ENCODE measurements around the gene PABPC1L.

The PABPC1L gene

GRCh38 chr20:44958276-44958675, 48.4 kb downstream of the PABPC1L start:
- Histone ChIP-seq H3K36me3 (ENCODE audit: control insufficient read depth, insufficient read depth, low read length) (peaks cover 19% of the 10 kb centered on the region), H3K27me3 (ENCODE audit: control insufficient read depth, insufficient read depth, low read length) (no peaks in the 10 kb centered on the region), H3K4me1 (ENCODE audit: control insufficient read depth, insufficient read depth, low read length) (no peaks in the 10 kb centered on the region), H3K27ac (ENCODE audit: low read length) (no peak overlapping the region), H3K4me3 (ENCODE audit: low read length) (no peak overlapping the region), H3K9me3 (ENCODE audit: control insufficient read depth, insufficient read depth, low read length) (no peaks in the 10 kb centered on the region)
- no CpG with 5 or more reads among the region's 8 CpGs for WGBS (ENCODE audit: insufficient coverage, insufficient read length)
- DNase-seq (ENCODE audit: low read depth, low spot score): no peak

GRCh38 chr20:44959082-44959637, 49.3 kb downstream of the PABPC1L start:
- Histone ChIP-seq H3K4me3 (ENCODE audit: low read length) (peak overlapping the region; percentile 93; the same call in 1 of the 2 replicates), H3K27ac (ENCODE audit: low read length) (no peak overlapping the region), H3K9me3 (ENCODE audit: control insufficient read depth, insufficient read depth, low read length) (no peaks in the 10 kb centered on the region), H3K27me3 (ENCODE audit: control insufficient read depth, insufficient read depth, low read length) (no peaks in the 10 kb centered on the region), H3K36me3 (ENCODE audit: control insufficient read depth, insufficient read depth, low read length) (peaks cover 12% of the 10 kb centered on the region; the same call in 1 of the 2 replicates), H3K4me1 (ENCODE audit: control insufficient read depth, insufficient read depth, low read length) (no peaks in the 10 kb centered on the region)
- WGBS (ENCODE audit: insufficient coverage, insufficient read length): no CpG with 5 or more reads among the region's 8 CpGs
- DNase-seq (ENCODE audit: low read depth, low spot score): no peak

GRCh38 chr20:44959638-44960102, 49.8 kb downstream of the PABPC1L start:
- no peaks in the 10 kb centered on the region for H3K9me3 ChIP-seq (ENCODE audit: control insufficient read depth, insufficient read depth, low read length)
- no peak overlapping the region for H3K27ac ChIP-seq (ENCODE audit: low read length)
- no peak for DNase-seq (ENCODE audit: low read depth, low spot score)
- WGBS (ENCODE audit: insufficient coverage, insufficient read length): no CpG with 5 or more reads among the region's 13 CpGs
- peak overlapping the region; percentile 93 for H3K4me3 ChIP-seq (ENCODE audit: low read length)
- H3K27me3 ChIP-seq (ENCODE audit: control insufficient read depth, insufficient read depth, low read length): no peaks in the 10 kb centered on the region
- peaks cover 9% of the 10 kb centered on the region; the same call in 1 of the 2 replicates for H3K36me3 ChIP-seq (ENCODE audit: control insufficient read depth, insufficient read depth, low read length)
- H3K4me1 ChIP-seq (ENCODE audit: control insufficient read depth, insufficient read depth, low read length): no peaks in the 10 kb centered on the region

GRCh38 chr20:44960103-44960852, 50.4 kb downstream of the PABPC1L start, which contains the start of gene TOMM34:
Gene TOMM34 (minus strand): TSS chr20:44960397. CDS start chr20:44960333, 64 bp downstream.
- peak; percentile 87 for DNase-seq (ENCODE audit: low read depth, low spot score)
- no CpG with 5 or more reads among the region's 60 CpGs for WGBS (ENCODE audit: insufficient coverage, insufficient read length)
- no peaks in the 10 kb centered on the region for H3K27me3 ChIP-seq (ENCODE audit: control insufficient read depth, insufficient read depth, low read length)
- H3K4me1 ChIP-seq (ENCODE audit: control insufficient read depth, insufficient read depth, low read length): no peaks in the 10 kb centered on the region
- H3K36me3 ChIP-seq (ENCODE audit: control insufficient read depth, insufficient read depth, low read length): peaks cover 9% of the 10 kb centered on the region; the same call in 1 of the 2 replicates
- H3K27ac ChIP-seq (ENCODE audit: low read length): no peak within 1 kb of the TSS
- no peaks in the 10 kb centered on the region for H3K9me3 ChIP-seq (ENCODE audit: control insufficient read depth, insufficient read depth, low read length)
- H3K4me3 ChIP-seq (ENCODE audit: low read length): peak within 1 kb of the TSS; percentile 93

- Histone ChIP-seq H3K27ac (ENCODE audit: low read length) (no peak overlapping the region), H3K36me3 (ENCODE audit: control insufficient read depth, insufficient read depth, low read length) (peaks cover 2% of the 10 kb centered on the region; the same call in 1 of the 2 replicates), H3K4me1 (ENCODE audit: control insufficient read depth, insufficient read depth, low read length) (no peaks in the 10 kb centered on the region), H3K27me3 (ENCODE audit: control insufficient read depth, insufficient read depth, low read length) (no peaks in the 10 kb centered on the region), H3K9me3 (ENCODE audit: control insufficient read depth, insufficient read depth, low read length) (no peaks in the 10 kb centered on the region), H3K4me3 (ENCODE audit: low read length) (no peak overlapping the region)
- DNase-seq (ENCODE audit: low read depth, low spot score): no peak
- no CpG with 5 or more reads among the region's 4 CpGs for WGBS (ENCODE audit: insufficient coverage, insufficient read length)
Measured at GRCh38 chr20:44961011-44961869, 51.4 kb downstream of the PABPC1L start.

DNA sequence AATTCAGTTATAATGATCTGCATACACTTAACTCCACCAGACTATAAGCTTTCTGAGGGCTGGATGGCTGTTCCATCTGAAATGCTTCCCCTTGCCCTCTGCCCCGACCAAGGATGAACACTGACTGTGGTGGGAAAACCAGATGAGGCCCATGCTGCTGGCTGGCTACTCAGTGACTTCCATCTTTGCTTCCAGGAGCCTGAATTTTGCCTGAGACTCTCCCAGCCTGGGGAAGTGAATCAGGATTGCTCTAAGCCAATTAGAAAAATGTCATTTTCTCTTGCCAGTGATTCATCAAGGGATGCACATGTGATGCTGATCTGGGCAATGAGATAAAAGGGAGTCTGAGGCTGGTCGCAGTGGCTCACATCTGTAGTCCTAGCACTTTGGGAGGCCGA, 52.0 kb downstream of the PABPC1L start:
- Histone ChIP-seq H3K9me3 (ENCODE audit: control insufficient read depth, insufficient read depth, low read length) (no peaks in the 10 kb centered on the region), H3K27ac (ENCODE audit: low read length) (no peak overlapping the region), H3K27me3 (ENCODE audit: control insufficient read depth, insufficient read depth, low read length) (no peaks in the 10 kb centered on the region), H3K4me1 (ENCODE audit: control insufficient read depth, insufficient read depth, low read length) (no peaks in the 10 kb centered on the region), H3K4me3 (ENCODE audit: low read length) (no peak overlapping the region), H3K36me3 (ENCODE audit: control insufficient read depth, insufficient read depth, low read length) (no peaks in the 10 kb centered on the region)
- WGBS (ENCODE audit: insufficient coverage, insufficient read length): no CpG with 5 or more reads among the region's 3 CpGs
- DNase-seq (ENCODE audit: low read depth, low spot score): no peak

- no peaks in the 10 kb centered on the region for H3K27me3 ChIP-seq (ENCODE audit: control insufficient read depth, insufficient read depth, low read length)
- H3K36me3 ChIP-seq (ENCODE audit: control insufficient read depth, insufficient read depth, low read length): no peaks in the 10 kb centered on the region
- no peaks in the 10 kb centered on the region for H3K9me3 ChIP-seq (ENCODE audit: control insufficient read depth, insufficient read depth, low read length)
- H3K27ac ChIP-seq (ENCODE audit: low read length): no peak overlapping the region
- H3K4me1 ChIP-seq (ENCODE audit: control insufficient read depth, insufficient read depth, low read length): 0 out of 2 replicates have a peak, but pooled peaks cover under 1% of the 10 kb centered on the region
- WGBS (ENCODE audit: insufficient coverage, insufficient read length): no CpG with 5 or more reads among the region's 3 CpGs
- H3K4me3 ChIP-seq (ENCODE audit: low read length): no peak overlapping the region
- no peak for DNase-seq (ENCODE audit: low read depth, low spot score)
Measured at GRCh38 chr20:44962483-44962882, 52.6 kb downstream of the PABPC1L start.

DNA sequence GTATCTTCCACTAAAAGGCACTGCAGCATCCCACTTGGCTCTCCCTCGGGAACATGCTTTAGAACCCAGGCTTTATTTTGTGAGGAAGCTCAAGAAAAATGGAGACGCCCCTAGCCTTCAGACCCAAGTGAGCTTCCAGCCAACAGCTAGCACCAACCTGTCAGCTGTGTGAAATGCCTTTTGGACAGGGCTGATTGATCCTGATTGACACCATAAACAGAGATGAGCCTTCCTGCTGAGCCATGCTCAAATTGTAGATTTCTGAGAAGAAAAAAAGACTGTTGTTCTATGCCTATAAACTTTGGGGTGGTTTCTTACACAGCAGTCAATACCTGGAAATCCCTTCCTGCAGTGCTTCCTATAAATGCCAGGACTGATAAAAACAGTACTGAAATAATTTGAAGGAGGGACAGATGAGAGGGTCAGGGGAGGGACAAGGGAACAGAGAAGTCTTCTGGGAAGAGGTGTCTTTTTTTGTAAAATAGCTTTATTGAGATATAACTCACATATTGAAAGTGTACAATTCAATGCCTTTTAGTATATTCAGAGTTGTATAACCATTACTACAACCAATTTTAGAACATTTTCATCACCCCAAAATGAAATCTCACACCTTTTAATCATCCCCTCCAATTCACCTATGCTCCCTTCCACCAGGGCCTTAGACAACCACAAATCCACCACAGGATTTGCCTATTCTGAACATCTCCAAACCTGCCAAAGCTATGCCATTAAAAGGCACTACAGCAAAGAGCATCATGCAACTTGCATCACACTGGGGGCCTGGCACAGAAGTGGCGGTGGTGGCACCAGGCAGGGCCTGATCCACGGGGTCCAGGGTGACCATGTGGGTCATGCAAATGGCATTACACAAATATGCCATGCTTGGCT, 53.7 kb downstream of the PABPC1L start:
- 0 out of 2 replicates have a peak, but pooled peaks cover 1% of the 10 kb centered on the region for H3K4me1 ChIP-seq (ENCODE audit: control insufficient read depth, insufficient read depth, low read length)
- H3K27me3 ChIP-seq (ENCODE audit: control insufficient read depth, insufficient read depth, low read length): no peaks in the 10 kb centered on the region
- H3K36me3 ChIP-seq (ENCODE audit: control insufficient read depth, insufficient read depth, low read length): no peaks in the 10 kb centered on the region
- no peak overlapping the region for H3K4me3 ChIP-seq (ENCODE audit: low read length)
- WGBS (ENCODE audit: insufficient coverage, insufficient read length): no CpG with 5 or more reads among the region's 4 CpGs
- H3K27ac ChIP-seq (ENCODE audit: low read length): no peak overlapping the region
- DNase-seq (ENCODE audit: low read depth, low spot score): no peak
- H3K9me3 ChIP-seq (ENCODE audit: control insufficient read depth, insufficient read depth, low read length): no peaks in the 10 kb centered on the region

GRCh38 chr20:44965651-44966029, 55.8 kb downstream of the PABPC1L start:
- H3K4me3 ChIP-seq (ENCODE audit: low read length): peak overlapping the region; percentile 80; the same call in 1 of the 2 replicates
- no peak for DNase-seq (ENCODE audit: low read depth, low spot score)
- H3K9me3 ChIP-seq (ENCODE audit: control insufficient read depth, insufficient read depth, low read length): no peaks in the 10 kb centered on the region
- no peak overlapping the region for H3K27ac ChIP-seq (ENCODE audit: low read length)
- no peaks in the 10 kb centered on the region for H3K36me3 ChIP-seq (ENCODE audit: control insufficient read depth, insufficient read depth, low read length)
- no CpG with 5 or more reads among the region's 5 CpGs for WGBS (ENCODE audit: insufficient coverage, insufficient read length)
- 0 out of 2 replicates have a peak, but pooled peaks cover 1% of the 10 kb centered on the region for H3K4me1 ChIP-seq (ENCODE audit: control insufficient read depth, insufficient read depth, low read length)
- H3K27me3 ChIP-seq (ENCODE audit: control insufficient read depth, insufficient read depth, low read length): no peaks in the 10 kb centered on the region
